ENCODE data around the gene MKX.

Gene MKX

DNA sequence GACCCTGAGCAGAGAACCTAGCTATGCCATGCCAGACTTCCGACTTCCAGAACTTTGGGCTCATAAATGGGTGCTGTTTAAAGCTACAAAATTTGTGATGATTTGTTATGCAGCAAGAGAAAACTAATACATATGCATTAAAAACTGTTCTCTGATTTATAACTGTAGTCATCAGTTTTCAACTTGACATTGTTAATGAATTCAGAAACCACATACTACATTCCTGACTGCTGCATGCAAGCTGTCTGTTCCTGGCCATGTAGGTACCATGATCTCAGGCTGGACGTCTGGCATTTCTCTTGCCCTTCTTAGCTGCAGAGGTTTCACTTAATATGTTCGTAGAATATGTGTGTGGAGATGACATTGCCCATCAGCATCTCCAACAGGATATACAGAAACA lies 28.4 kb downstream of the MKX start:
- Histone ChIP-seq H3K27me3 (no peaks in the 10 kb centered on the region; the same call in none of the 2 replicates), H3K9me3 (no peaks in the 10 kb centered on the region), H3K36me3 (no peaks in the 10 kb centered on the region), H3K4me1 (no peaks in the 10 kb centered on the region), H3K4me3 (ENCODE audit: low read depth, low read length) (no peak overlapping the region)
- TF ChIP-seq, protein P1, sequence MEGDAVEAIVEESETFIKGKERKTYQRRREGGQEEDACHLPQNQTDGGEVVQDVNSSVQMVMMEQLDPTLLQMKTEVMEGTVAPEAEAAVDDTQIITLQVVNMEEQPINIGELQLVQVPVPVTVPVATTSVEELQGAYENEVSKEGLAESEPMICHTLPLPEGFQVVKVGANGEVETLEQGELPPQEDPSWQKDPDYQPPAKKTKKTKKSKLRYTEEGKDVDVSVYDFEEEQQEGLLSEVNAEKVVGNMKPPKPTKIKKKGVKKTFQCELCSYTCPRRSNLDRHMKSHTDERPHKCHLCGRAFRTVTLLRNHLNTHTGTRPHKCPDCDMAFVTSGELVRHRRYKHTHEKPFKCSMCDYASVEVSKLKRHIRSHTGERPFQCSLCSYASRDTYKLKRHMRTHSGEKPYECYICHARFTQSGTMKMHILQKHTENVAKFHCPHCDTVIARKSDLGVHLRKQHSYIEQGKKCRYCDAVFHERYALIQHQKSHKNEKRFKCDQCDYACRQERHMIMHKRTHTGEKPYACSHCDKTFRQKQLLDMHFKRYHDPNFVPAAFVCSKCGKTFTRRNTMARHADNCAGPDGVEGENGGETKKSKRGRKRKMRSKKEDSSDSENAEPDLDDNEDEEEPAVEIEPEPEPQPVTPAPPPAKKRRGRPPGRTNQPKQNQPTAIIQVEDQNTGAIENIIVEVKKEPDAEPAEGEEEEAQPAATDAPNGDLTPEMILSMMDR (IDR thresholded peaks at IDR 0.05; ENCODE audit: low read depth, low read length): no peak
- no peak for DNase-seq

DNA sequence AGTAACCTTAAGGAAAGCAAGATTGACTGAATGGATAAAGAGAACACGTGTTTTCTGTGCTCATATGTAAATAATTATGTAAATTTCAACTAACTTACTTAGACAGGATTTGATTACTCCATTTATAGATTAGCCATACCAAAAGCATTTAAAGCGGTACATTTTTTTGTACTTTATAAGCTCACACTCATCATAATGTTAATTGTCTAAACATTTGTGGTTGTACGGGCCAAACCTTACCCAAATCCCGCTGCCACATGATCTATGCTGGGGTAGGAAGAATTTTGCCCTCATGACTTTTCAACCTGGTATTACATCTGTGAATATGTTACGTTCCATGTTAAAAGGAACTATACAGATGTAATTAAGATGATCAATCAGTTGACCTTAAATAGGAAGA lies 29.1 kb downstream of the MKX start:
- no peaks in the 10 kb centered on the region for H3K4me1 ChIP-seq
- H3K9me3 ChIP-seq: no peaks in the 10 kb centered on the region
- H3K27me3 ChIP-seq: no peaks in the 10 kb centered on the region; the same call in none of the 2 replicates
- no peaks in the 10 kb centered on the region for H3K36me3 ChIP-seq
- H3K4me3 ChIP-seq (ENCODE audit: low read depth, low read length): no peak overlapping the region
- DNase-seq: no peak
- TF ChIP-seq, protein P1 (IDR thresholded peaks at IDR 0.05; ENCODE audit: low read depth, low read length): no peak

DNA sequence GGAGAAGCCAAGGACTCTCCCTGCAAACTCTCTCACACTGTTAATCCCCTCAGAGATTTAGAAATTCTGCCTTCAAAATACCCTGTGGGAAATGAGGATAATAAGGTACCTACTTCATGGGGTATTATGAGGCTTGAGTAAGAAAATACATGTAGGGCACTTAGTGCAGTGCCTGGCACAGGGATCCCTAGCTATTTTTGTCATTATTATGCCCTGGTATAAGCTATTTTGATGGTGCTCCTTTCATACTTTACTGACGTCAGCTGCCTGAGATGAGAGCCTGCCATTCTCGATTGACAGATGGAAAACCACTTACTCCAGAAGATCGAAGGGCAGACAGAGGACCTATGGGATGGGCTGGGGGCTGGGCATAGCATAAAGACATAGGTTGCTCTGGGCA lies 30.1 kb downstream of the MKX start:
- no peaks in the 10 kb centered on the region for H3K4me1 ChIP-seq
- H3K27me3 ChIP-seq: no peaks in the 10 kb centered on the region; the same call in none of the 2 replicates
- TF ChIP-seq, protein P1 (IDR thresholded peaks at IDR 0.05; ENCODE audit: low read depth, low read length): no peak
- H3K9me3 ChIP-seq: no peaks in the 10 kb centered on the region
- no peak overlapping the region for H3K4me3 ChIP-seq (ENCODE audit: low read depth, low read length)
- no peak for DNase-seq
- no peaks in the 10 kb centered on the region for H3K36me3 ChIP-seq

DNA sequence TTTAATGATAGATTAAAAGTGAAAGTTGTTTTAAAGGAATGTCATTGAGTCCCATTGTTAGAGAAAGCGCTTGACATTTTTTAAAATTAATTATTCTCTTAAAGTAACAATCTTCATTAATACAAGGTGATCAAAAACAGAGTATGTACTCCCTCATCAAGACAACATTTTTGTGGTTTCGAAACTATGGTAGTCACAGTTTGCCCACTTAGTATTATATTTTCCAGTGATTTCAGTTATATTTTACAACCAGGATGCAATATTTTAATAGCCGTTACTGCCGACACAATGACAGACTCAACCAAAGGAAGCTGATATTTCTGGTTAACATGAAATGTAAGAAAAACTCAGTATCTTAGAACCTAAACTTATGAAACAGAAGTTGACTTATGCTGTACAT lies 31.3 kb downstream of the MKX start:
- H3K4me1 ChIP-seq: no peaks in the 10 kb centered on the region
- no peak overlapping the region for H3K4me3 ChIP-seq (ENCODE audit: low read depth, low read length)
- no peaks in the 10 kb centered on the region for H3K36me3 ChIP-seq
- TF ChIP-seq, protein P1 (IDR thresholded peaks at IDR 0.05; ENCODE audit: low read depth, low read length): no peak
- DNase-seq: no peak
- no peaks in the 10 kb centered on the region for H3K9me3 ChIP-seq
- H3K27me3 ChIP-seq: no peaks in the 10 kb centered on the region; the same call in none of the 2 replicates

DNA sequence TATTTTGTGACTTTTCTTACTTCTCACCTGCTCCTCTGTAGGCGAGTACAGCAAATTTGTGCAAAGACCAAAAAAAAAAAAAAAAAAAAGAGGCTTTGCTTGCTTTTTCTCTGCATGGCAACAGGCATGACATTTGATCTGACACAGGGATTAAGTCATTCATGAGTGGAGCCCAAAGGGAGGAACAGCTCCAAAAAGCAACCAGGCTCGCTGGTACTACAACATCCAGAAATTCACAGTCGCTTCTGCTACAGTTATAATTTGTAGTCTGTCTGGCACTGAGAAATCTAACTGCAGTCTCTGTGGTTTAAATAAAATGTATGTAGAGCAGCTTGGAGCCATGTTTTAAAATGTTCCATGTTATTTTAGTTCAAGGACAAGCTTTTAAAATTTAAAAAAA lies 31.7 kb downstream of the MKX start:
- Histone ChIP-seq H3K4me3 (ENCODE audit: low read depth, low read length) (no peak overlapping the region), H3K4me1 (no peaks in the 10 kb centered on the region)
- TF ChIP-seq, protein P1 (IDR thresholded peaks at IDR 0.05; ENCODE audit: low read depth, low read length): no peak

DNA sequence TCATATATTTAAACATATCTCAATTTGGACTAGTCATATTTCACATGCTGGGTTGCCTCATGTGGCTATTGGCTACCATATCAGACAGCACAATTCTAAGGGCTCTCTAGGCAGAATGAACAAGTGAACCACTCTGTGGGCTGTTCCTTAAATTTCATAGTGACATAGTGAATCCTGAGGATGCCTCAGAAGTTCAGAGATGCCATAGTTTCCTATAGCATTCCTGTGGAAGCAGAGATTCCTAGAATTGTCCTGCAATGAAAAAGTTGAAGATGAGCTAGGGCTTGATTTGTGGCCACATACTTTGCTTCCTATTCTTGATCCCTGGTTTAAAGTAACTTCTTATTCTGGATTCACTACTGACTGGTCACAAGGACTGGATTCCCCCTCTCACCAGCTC lies 35.6 kb downstream of the MKX start:
- no peaks in the 10 kb centered on the region; the same call in 1 of the 2 replicates for H3K27me3 ChIP-seq

More for the DNA sequence above, 31.7 kb downstream of the MKX start:
- H3K27me3 ChIP-seq: no peaks in the 10 kb centered on the region; the same call in none of the 2 replicates
- no peak for DNase-seq
- no peaks in the 10 kb centered on the region for H3K9me3 ChIP-seq
- H3K36me3 ChIP-seq: no peaks in the 10 kb centered on the region

More for the DNA sequence above, 35.6 kb downstream of the MKX start:
- Histone ChIP-seq H3K36me3 (no peaks in the 10 kb centered on the region), H3K9me3 (no peaks in the 10 kb centered on the region), H3K4me1 (no peaks in the 10 kb centered on the region), H3K4me3 (ENCODE audit: low read depth, low read length) (no peak overlapping the region)
- no peak for DNase-seq
- TF ChIP-seq, protein P1 (IDR thresholded peaks at IDR 0.05; ENCODE audit: low read depth, low read length): no peak
